Endothelial cell of umbilical vein (primary cell): ENCODE data around the gene XRCC6.

Experiments used
- CTCF ChIP-seq, 2 donors: IDR thresholded peaks; 1 replicate in 1 of 2; 2 replicates in 1 of 2; pipeline ENCODE4 v1.5.1; 2011; ENCODE audit warnings: low read length in 2 of 2, mild to moderate bottlenecking in 2 of 2, moderate library complexity in 2 of 2, control low read depth in 1 of 2, inconsistent platforms in 1 of 2, low read depth in 1 of 2; ENCODE audit not compliant: insufficient read depth in 1 of 2; ENCODE audit errors: extremely low read depth in 1 of 2
- EZH2 ChIP-seq: IDR thresholded peaks from 2 replicates; pipeline ENCODE4 v1.6.1; 2012; ENCODE audit warnings: borderline replicate concordance, low read depth, mild to moderate bottlenecking, moderate library complexity, low read length, inconsistent platforms; ENCODE audit not compliant: severe bottlenecking
- MAX ChIP-seq: IDR thresholded peaks from 2 replicates; pipeline ENCODE4 v1.6.1; 2011; ENCODE audit not compliant: insufficient read depth, insufficient read length
- POLR2A ChIP-seq: IDR thresholded peaks from 2 replicates; pipeline ENCODE4 v1.6.1; 2012; ENCODE audit warnings: low read depth, mild to moderate bottlenecking, control low read depth, low read length
- POLR2AphosphoS5 ChIP-seq: IDR thresholded peaks from 2 replicates; pipeline ENCODE4 v1.6.1; 2012; ENCODE audit warnings: low read depth, mild to moderate bottlenecking, control low read depth, low read length, moderate library complexity; ENCODE audit not compliant: insufficient read depth

- no peak for TF ChIP-seq POLR2A
- TF ChIP-seq CTCF (IDR thresholded peaks at IDR 0.05; ENCODE audit: extremely low read depth in 1 of 2, insufficient read depth in 1 of 2, low read depth in 1 of 2, low read length in 2 of 2), result no peak
- no peak for TF ChIP-seq MAX
- TF ChIP-seq EZH2, result no peak
- no peak for TF ChIP-seq POLR2AphosphoS5
These were observed 49.3 kb upstream of the XRCC6 start for GRCh38 chr22:41571786-41572185.
